GM18505 (cell line): ENCODE data around the gene OR4E2.
"Not testable (repeated sequence)": the region's sequence is repeated elsewhere in the genome, so short reads cannot be mapped to it uniquely, and the experiment has no call there.

Source experiments
- ATAC-seq: cut with Tn5 transposase; IDR thresholded peaks from one replicate; pipeline ENCODE4 v1.9.1; 2021; ENCODE audit not compliant: unreplicated experiment
- POLR2A ChIP-seq: IDR thresholded peaks from 4 replicates; pipeline ENCODE4 v1.6.1; 2011; ENCODE audit warnings: borderline replicate concordance; ENCODE audit not compliant: insufficient read depth, insufficient read length; ENCODE audit errors: extremely low read depth

Gene OR4E2

GRCh38 chr14:21668377-21668776 is 14.7 kb downstream of the OR4E2 start:
- ATAC-seq, result no peak
- TF ChIP-seq POLR2A, result no peak

GRCh38 chr14:21669284-21669683 is 15.6 kb downstream of the OR4E2 start:
- ATAC-seq, result no peak
- TF ChIP-seq POLR2A, result no peak

- no peak for ATAC-seq
These were observed 17.7 kb downstream of the OR4E2 start for GRCh38 chr14:21671371-21671770.

GRCh38 chr14:21672116-21672515 is 18.5 kb downstream of the OR4E2 start:
- no peak for TF ChIP-seq POLR2A

More at GRCh38 chr14:21671371-21671770, 17.7 kb downstream of the OR4E2 start:
- TF ChIP-seq POLR2A, result no peak

GRCh38 chr14:21673718-21674117 is 20.1 kb downstream of the OR4E2 start, which contains the start of gene OR4E1:
OR4E1 (minus strand) TSS chr14:21673818; CDS start chr14:21670935, 2,883 bp downstream.
- no peak for ATAC-seq
- no peak for TF ChIP-seq POLR2A

More at GRCh38 chr14:21672116-21672515, 18.5 kb downstream of the OR4E2 start:
- ATAC-seq, result no peak

- TF ChIP-seq POLR2A, result no peak
- ATAC-seq, result no peak
These were observed 21.9 kb downstream of the OR4E2 start for GRCh38 chr14:21675566-21675965.

GRCh38 chr14:21680072-21680471 is 26.4 kb downstream of the OR4E2 start:
- no peak for TF ChIP-seq POLR2A
- no peak for ATAC-seq

- TF ChIP-seq POLR2A, result no peak
- no peak for ATAC-seq
These were observed 32.8 kb downstream of the OR4E2 start for GRCh38 chr14:21686468-21686867.

GRCh38 chr14:21694425-21694824 is 40.8 kb downstream of the OR4E2 start:
- ATAC-seq, result no peak
- no peak for TF ChIP-seq POLR2A

- ATAC-seq, result not testable (repeated sequence)
These were observed 44.0 kb downstream of the OR4E2 start for GRCh38 chr14:21697662-21698061.

GRCh38 chr14:21698538-21698937 is 44.9 kb downstream of the OR4E2 start:
- ATAC-seq, result not testable (repeated sequence)

GRCh38 chr14:21699551-21699950 is 45.9 kb downstream of the OR4E2 start:
- ATAC-seq, result no peak

GRCh38 chr14:21702316-21702715 is 48.7 kb downstream of the OR4E2 start:
- no peak for TF ChIP-seq POLR2A
- ATAC-seq, result no peak

More at GRCh38 chr14:21699551-21699950, 45.9 kb downstream of the OR4E2 start:
- TF ChIP-seq POLR2A, result no peak

GRCh38 chr14:21703357-21704326 is 50.0 kb downstream of the OR4E2 start:
- no peak for ATAC-seq
- no peak for TF ChIP-seq POLR2A

GRCh38 chr14:21704338-21704737 is 50.7 kb downstream of the OR4E2 start:
- no peak for ATAC-seq
- no peak for TF ChIP-seq POLR2A

GRCh38 chr14:21711360-21711961 is 57.8 kb downstream of the OR4E2 start:
- TF ChIP-seq POLR2A, result no peak

More at GRCh38 chr14:21711360-21711961, 57.8 kb downstream of the OR4E2 start:
- ATAC-seq, result no peak
